WERI-Rb-1 (cell line): ENCODE data around the gene ADAT3.

Source experiments
- DNase-seq: peaks from one replicate; pipeline ENCODE4 v3.0.0-alpha.2; 2020
- H3K27ac ChIP-seq: fragments of 250-450 bp; sonication (Bioruptor Pico); 2 replicates; pipeline ENCODE4 v1.5.1; 2020; ENCODE audit warnings: mild to moderate bottlenecking, moderate library complexity
- H3K27me3 ChIP-seq: fragments of 250-450 bp; sonication (Bioruptor Pico); 2 replicates; pipeline ENCODE4 v1.5.1; 2021; ENCODE audit warnings: mild to moderate bottlenecking, low read depth, moderate library complexity; ENCODE audit not compliant: insufficient read depth, severe bottlenecking
- H3K36me3 ChIP-seq: fragments of 250-450 bp; sonication (Bioruptor Pico); 2 replicates; pipeline ENCODE4 v1.5.1; 2020; ENCODE audit warnings: mild to moderate bottlenecking, moderate library complexity
- H3K4me3 ChIP-seq: 2 replicates; pipeline ENCODE4 v1.5.1; 2011; ENCODE audit warnings: low read depth, mild to moderate bottlenecking, control low read depth, low read length
- H3K9me3 ChIP-seq: fragments of 250-450 bp; sonication (Bioruptor Pico); 2 replicates; pipeline ENCODE4 v1.5.1; 2021; ENCODE audit warnings: mild to moderate bottlenecking, moderate library complexity; ENCODE audit not compliant: severe bottlenecking
- TF ChIP-seq, protein P1 (sequence below): IDR thresholded peaks from 2 replicates; pipeline ENCODE4 v1.5.1; 2011; ENCODE audit warnings: low read depth, mild to moderate bottlenecking, control low read depth, inconsistent platforms, low read length

ADAT3 gene

DNA sequence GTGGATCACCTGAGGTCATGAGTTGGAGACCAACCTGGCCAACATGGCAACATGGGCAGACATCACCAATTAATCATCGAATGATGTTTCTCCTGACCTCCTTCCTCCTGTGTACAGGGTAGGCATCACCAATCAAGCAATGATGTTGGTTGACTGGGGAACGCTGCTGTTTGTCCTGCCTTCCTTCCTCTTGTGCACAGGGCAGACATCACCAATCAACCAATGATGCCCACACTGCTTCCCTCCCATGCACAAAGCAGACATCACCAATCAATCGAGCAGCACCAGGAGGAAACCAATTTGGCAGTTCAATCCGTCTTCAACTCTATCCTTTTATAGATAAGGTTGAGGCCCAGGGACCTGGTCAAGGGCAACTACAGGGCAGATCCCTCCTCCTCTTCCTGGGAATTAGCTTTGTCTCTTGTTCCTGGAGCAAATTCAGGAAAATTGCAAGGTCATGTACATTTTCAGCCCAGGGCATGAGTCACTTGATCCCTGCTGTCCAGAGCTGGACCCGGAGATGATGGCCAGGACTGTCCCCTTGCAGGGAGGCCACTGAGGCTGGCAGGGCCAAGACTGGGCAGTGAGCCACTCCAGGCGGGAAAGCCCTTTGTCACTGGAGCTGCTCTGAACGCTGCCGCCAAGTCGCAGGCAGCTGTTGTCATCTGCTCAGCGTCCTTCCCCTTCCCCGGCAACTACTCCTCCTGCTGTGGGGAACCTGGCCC is 30.4 kb downstream of the ADAT3 start:
- Histone ChIP-seq H3K27me3 (no peaks in the 10 kb centered on the region), H3K9me3 (peaks cover 17% of the 10 kb centered on the region), H3K36me3 (no peaks in the 10 kb centered on the region), H3K4me3 (no peak overlapping the region), H3K27ac (no peak overlapping the region)
- TF ChIP-seq, protein P1, sequence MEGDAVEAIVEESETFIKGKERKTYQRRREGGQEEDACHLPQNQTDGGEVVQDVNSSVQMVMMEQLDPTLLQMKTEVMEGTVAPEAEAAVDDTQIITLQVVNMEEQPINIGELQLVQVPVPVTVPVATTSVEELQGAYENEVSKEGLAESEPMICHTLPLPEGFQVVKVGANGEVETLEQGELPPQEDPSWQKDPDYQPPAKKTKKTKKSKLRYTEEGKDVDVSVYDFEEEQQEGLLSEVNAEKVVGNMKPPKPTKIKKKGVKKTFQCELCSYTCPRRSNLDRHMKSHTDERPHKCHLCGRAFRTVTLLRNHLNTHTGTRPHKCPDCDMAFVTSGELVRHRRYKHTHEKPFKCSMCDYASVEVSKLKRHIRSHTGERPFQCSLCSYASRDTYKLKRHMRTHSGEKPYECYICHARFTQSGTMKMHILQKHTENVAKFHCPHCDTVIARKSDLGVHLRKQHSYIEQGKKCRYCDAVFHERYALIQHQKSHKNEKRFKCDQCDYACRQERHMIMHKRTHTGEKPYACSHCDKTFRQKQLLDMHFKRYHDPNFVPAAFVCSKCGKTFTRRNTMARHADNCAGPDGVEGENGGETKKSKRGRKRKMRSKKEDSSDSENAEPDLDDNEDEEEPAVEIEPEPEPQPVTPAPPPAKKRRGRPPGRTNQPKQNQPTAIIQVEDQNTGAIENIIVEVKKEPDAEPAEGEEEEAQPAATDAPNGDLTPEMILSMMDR = no peak
- no peak for DNase-seq

DNA sequence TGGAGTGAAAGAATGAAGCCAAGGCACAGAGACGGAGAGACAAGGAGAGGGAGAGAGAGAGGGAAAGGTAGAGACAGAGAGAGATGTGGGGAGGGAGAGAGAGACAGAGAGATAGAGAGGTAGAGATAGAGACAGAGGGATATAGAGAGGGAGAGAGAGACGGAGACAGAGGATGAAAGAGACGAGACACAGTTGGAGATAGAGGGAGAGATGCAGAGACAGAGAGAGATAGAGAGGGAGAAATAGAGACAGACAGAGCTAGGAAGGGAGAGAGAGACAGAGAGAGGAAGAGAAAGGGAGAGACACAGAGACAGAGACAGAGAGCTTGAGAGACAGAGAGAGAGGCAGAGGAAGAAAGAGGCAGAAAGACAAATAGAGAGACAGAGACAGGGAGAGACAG is 31.2 kb downstream of the ADAT3 start:
- Histone ChIP-seq H3K9me3 (peaks cover 14% of the 10 kb centered on the region), H3K27ac (no peak overlapping the region), H3K27me3 (no peaks in the 10 kb centered on the region), H3K4me3 (no peak overlapping the region), H3K36me3 (no peaks in the 10 kb centered on the region)
- TF ChIP-seq, protein P1 = no peak
- DNase-seq = no peak

DNA sequence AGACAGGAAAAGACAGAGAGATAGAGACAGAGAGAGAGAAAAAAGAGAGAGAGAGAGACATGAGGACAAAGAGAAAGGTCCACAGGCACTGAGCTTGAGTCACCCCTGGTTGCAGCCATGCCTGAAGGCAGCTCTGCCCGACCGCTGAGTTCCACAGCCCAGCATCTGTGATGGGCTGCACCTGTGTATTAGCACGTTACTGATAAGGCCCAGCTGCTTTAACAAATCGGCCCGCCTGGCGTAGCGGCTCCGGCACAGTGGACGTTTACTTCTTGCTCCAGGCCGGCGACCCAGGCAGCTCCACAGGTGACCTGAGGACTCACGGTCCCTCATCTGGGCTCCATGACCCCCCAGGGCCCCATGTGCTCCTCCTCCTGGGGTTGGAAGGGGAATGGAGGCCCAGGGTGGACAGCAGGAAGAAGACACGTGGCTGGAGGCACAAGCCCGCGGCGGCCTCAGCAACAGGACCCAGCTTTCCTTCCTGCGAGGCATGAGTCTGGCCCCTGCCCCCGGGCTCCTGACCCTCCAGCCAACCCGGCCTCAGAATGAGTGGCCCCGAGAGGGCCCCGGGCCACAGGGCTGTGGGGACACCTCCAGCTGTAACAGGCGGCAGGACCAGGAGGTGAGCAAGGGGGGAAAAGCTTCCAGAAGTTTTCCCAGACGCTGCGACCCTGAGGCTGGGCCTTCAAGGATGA is 31.9 kb downstream of the ADAT3 start:
- TF ChIP-seq, protein P1 = no peak

DNA sequence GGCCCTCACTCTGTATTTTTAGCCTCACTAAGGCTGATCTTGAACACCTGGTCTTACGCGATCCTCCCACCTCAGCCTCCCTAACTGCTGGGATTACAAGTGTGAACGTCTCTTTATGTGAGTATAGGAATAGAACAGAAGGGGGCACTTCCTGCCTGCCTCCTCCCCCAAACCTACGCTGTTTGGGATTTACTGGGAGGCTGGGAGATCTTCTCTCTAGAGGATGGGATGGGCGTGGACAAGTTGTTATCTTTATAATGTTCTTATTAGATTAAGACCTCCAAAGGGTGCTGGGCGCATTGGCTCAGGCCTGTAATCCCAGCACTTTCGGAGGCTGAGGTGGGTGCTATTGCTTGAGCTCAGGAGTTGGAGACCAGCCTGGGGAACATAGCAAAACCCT is 32.9 kb downstream of the ADAT3 start:
- H3K27ac ChIP-seq = peak overlapping the region; percentile 61
- H3K36me3 ChIP-seq = no peaks in the 10 kb centered on the region
- no peak overlapping the region for H3K4me3 ChIP-seq
- peaks cover 5% of the 10 kb centered on the region for H3K9me3 ChIP-seq
- H3K27me3 ChIP-seq = no peaks in the 10 kb centered on the region
- peak; percentile 85 for DNase-seq
- TF ChIP-seq, protein P1 = no peak

More for the DNA sequence above, 31.9 kb downstream of the ADAT3 start:
- Histone ChIP-seq H3K9me3 (peaks cover 9% of the 10 kb centered on the region), H3K36me3 (no peaks in the 10 kb centered on the region), H3K4me3 (no peak overlapping the region), H3K27ac (peak overlapping the region; percentile 61), H3K27me3 (no peaks in the 10 kb centered on the region)
- no peak for DNase-seq

GRCh38 chr19:1941146-1942077 is 36.2 kb downstream of the ADAT3 start, which contains the start of gene CSNK1G2:
TSS of gene CSNK1G2 (plus strand) at chr19:1941172. CDS start at chr19:1969773, 28,601 bp downstream.
- H3K36me3 ChIP-seq = no peaks in the 10 kb centered on the region; the same call in 1 of the 2 replicates
- H3K27ac ChIP-seq = peak within 1 kb of the TSS; percentile 88
- TF ChIP-seq, protein P1 = no peak
- H3K4me3 ChIP-seq = peak within 1 kb of the TSS; percentile 63
- DNase-seq = no peak
- H3K9me3 ChIP-seq = no peaks in the 10 kb centered on the region
- H3K27me3 ChIP-seq = no peaks in the 10 kb centered on the region
